ENCODE results near the gene ZP4. TPM values are rescaled to one million over a fixed set of nuclear protein-coding genes. Genes with fewer than 3 reads are reported as not detected.
A peak's percentile ranks its signal among the peaks of the same experiment; 100 is the strongest.

The ZP4 gene
- total and polyA plus RNA-seq, 5 donors from 2014 or later: not detected

DNA sequence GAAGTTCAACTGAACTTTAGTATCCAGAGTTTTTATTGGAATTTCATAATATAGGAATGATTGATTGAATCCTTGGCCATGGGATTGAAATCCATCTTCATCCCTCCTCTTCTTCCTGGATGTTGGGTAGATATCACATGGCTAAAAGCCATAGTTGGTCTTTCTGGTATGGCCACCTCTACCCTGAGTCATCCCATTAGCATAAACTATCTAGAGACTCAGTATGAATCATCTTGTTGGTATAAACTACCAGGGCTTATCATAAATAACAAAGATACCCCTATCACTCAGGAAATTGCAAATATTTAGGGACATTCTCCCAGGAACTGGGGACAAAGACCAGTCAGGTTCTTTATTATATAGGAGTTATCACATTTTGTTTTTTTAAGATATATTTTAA lies 21.2 kb upstream of the ZP4 start:
- ATAC-seq (ENCODE audit: low read depth in 2 of 2) (no peak), DNase-seq (no peak)
- Histone ChIP-seq H3K4me3 (ENCODE audit: low read depth, low read length) (no peak overlapping the region), H3K36me3 (ENCODE audit: control insufficient read depth, insufficient read depth, low read length) (no peaks in the 10 kb centered on the region), H3K27ac (ENCODE audit: insufficient read depth, low read length, poor library complexity, severe bottlenecking) (no peak overlapping the region), H3K27me3 (ENCODE audit: control insufficient read depth, insufficient read depth, low read length) (no peaks in the 10 kb centered on the region), H3K9me3 (ENCODE audit: control insufficient read depth in 2 of 2, low read length in 2 of 2) (no peaks in the 10 kb centered on the region), H3K4me1 (ENCODE audit: control insufficient read depth, insufficient read depth, low read length, poor library complexity, severe bottlenecking) (no peaks in the 10 kb centered on the region)
- Mint-ChIP-seq H3K4me1 (no peaks in the 10 kb centered on the region), H3K27ac (no peak overlapping the region), H3K36me3 (no peaks in the 10 kb centered on the region), H3K27me3 (no peaks in the 10 kb centered on the region), H3K4me3 (no peak overlapping the region), H3K9me3 (peaks cover 6 to 15% (median 10%) of the 10 kb centered on the region in 7 donors)

- H3K4me1 ChIP-seq (ENCODE audit: control insufficient read depth, insufficient read depth, low read length, poor library complexity, severe bottlenecking): no peaks in the 10 kb centered on the region
- Mint-ChIP-seq H3K27ac (no peak overlapping the region), H3K9me3 (peaks cover 7 to 11% (median 9%) of the 10 kb centered on the region in 7 donors), H3K27me3 (no peaks in the 10 kb centered on the region), H3K4me1 (no peaks in the 10 kb centered on the region), H3K4me3 (no peak overlapping the region), H3K36me3 (no peaks in the 10 kb centered on the region)
- ATAC-seq (ENCODE audit: low read depth in 2 of 2) (no peak), DNase-seq (no peak)
- no peaks in the 10 kb centered on the region for H3K36me3 ChIP-seq (ENCODE audit: control insufficient read depth, insufficient read depth, low read length)
- no peaks in the 10 kb centered on the region for H3K27me3 ChIP-seq (ENCODE audit: control insufficient read depth, insufficient read depth, low read length)
- H3K4me3 ChIP-seq (ENCODE audit: low read depth, low read length): no peak overlapping the region
- H3K27ac ChIP-seq (ENCODE audit: insufficient read depth, low read length, poor library complexity, severe bottlenecking): no peak overlapping the region
- H3K9me3 ChIP-seq (ENCODE audit: control insufficient read depth in 2 of 2, low read length in 2 of 2): no peaks in the 10 kb centered on the region
Measured at GRCh38 chr1:237910834-237911233, 20.1 kb upstream of the ZP4 start.

GRCh38 chr1:237903961-237904360 lies 13.2 kb upstream of the ZP4 start:
- Mint-ChIP-seq H3K27me3 (no peaks in the 10 kb centered on the region), H3K27ac (no peak overlapping the region), H3K4me1 (no peaks in the 10 kb centered on the region), H3K36me3 (peaks cover 3% of the 10 kb centered on the region), H3K9me3 (peaks cover 2 to 9% (median 6%) of the 10 kb centered on the region in 7 donors), H3K4me3 (no peak overlapping the region)
- H3K27me3 ChIP-seq (ENCODE audit: control insufficient read depth, insufficient read depth, low read length): no peaks in the 10 kb centered on the region
- no peak for DNase-seq
- H3K36me3 ChIP-seq (ENCODE audit: control insufficient read depth, insufficient read depth, low read length): no peaks in the 10 kb centered on the region
- H3K27ac ChIP-seq (ENCODE audit: insufficient read depth, low read length, poor library complexity, severe bottlenecking): no peak overlapping the region
- H3K9me3 ChIP-seq (ENCODE audit: control insufficient read depth in 2 of 2, low read length in 2 of 2): no peaks in the 10 kb centered on the region
- H3K4me3 ChIP-seq (ENCODE audit: low read depth, low read length): no peak overlapping the region
- H3K4me1 ChIP-seq (ENCODE audit: control insufficient read depth, insufficient read depth, low read length, poor library complexity, severe bottlenecking): no peaks in the 10 kb centered on the region
- no peak for ATAC-seq (ENCODE audit: low read depth in 2 of 2)

- no peaks in the 10 kb centered on the region for H3K27me3 ChIP-seq (ENCODE audit: control insufficient read depth, insufficient read depth, low read length)
- H3K4me1 Mint-ChIP-seq: no peaks in the 10 kb centered on the region
- H3K4me3 Mint-ChIP-seq: no peak overlapping the region
- DNase-seq (no peak), ATAC-seq (ENCODE audit: low read depth in 2 of 2) (no peak)
- H3K27me3 Mint-ChIP-seq: no peaks in the 10 kb centered on the region
- no peaks in the 10 kb centered on the region for H3K9me3 ChIP-seq (ENCODE audit: control insufficient read depth in 2 of 2, low read length in 2 of 2)
- H3K27ac Mint-ChIP-seq: no peak overlapping the region
- no peak overlapping the region for H3K27ac ChIP-seq (ENCODE audit: insufficient read depth, low read length, poor library complexity, severe bottlenecking)
- no peaks in the 10 kb centered on the region for H3K4me1 ChIP-seq (ENCODE audit: control insufficient read depth, insufficient read depth, low read length, poor library complexity, severe bottlenecking)
- no peak overlapping the region for H3K4me3 ChIP-seq (ENCODE audit: low read depth, low read length)
- H3K36me3 Mint-ChIP-seq: peaks cover 3% of the 10 kb centered on the region
- no peaks in the 10 kb centered on the region for H3K36me3 ChIP-seq (ENCODE audit: control insufficient read depth, insufficient read depth, low read length)
- peaks cover 0 to 7% (median 3%) of the 10 kb centered on the region in 7 donors for H3K9me3 Mint-ChIP-seq
Measured at GRCh38 chr1:237902960-237903743, 12.4 kb upstream of the ZP4 start.

DNA sequence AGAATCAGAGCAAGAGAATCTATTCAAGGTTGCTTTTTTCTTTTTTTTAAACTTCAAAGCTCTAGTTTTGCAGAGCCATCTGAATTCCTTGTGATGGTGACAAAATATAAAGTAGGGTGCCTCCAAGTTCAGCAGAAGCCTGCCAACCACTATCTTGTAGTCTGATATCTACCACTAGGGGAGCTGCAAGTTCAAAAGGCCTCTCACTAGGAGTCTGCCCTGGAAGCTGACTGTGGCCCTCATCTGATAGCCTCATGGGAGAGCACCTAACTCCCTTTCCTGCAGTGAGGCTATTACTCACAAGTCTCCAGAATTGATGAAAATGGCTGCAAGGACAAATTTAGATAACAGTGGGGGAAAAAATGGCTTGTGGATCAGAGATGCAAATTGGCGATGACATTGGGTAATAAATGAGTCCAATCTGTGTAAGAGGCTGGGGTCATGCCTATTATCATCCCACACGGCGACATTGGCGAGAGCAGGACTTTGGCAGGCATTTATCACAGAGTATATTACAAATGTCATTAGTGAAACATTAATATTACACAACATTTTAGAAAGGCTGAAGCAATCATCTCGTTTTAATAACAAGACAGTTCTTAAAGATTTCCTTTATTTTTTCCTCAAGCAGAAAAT lies 10.7 kb upstream of the ZP4 start:
- no peaks in the 10 kb centered on the region for H3K4me1 Mint-ChIP-seq
- peaks cover 3% of the 10 kb centered on the region for H3K36me3 Mint-ChIP-seq
- H3K4me1 ChIP-seq (ENCODE audit: control insufficient read depth, insufficient read depth, low read length, poor library complexity, severe bottlenecking): no peaks in the 10 kb centered on the region
- H3K4me3 Mint-ChIP-seq: no peak overlapping the region
- H3K9me3 Mint-ChIP-seq: peaks cover 0 to 7% (median 3%) of the 10 kb centered on the region in 7 donors
- no peak overlapping the region for H3K27ac ChIP-seq (ENCODE audit: insufficient read depth, low read length, poor library complexity, severe bottlenecking)
- no peaks in the 10 kb centered on the region for H3K9me3 ChIP-seq (ENCODE audit: control insufficient read depth in 2 of 2, low read length in 2 of 2)
- H3K27me3 ChIP-seq (ENCODE audit: control insufficient read depth, insufficient read depth, low read length): no peaks in the 10 kb centered on the region
- ATAC-seq (ENCODE audit: low read depth in 2 of 2): no peak
- H3K27ac Mint-ChIP-seq: peak overlapping the region in 1 of 3 donors; percentile 83
- H3K27me3 Mint-ChIP-seq: no peaks in the 10 kb centered on the region
- H3K36me3 ChIP-seq (ENCODE audit: control insufficient read depth, insufficient read depth, low read length): no peaks in the 10 kb centered on the region
- H3K4me3 ChIP-seq (ENCODE audit: low read depth, low read length): no peak overlapping the region
- no peak for DNase-seq

GRCh38 chr1:237895630-237896029 lies 4.9 kb upstream of the ZP4 start:
- Histone ChIP-seq H3K27ac (ENCODE audit: insufficient read depth, low read length, poor library complexity, severe bottlenecking) (no peak overlapping the region), H3K9me3 (ENCODE audit: control insufficient read depth in 2 of 2, low read length in 2 of 2) (no peaks in the 10 kb centered on the region), H3K27me3 (ENCODE audit: control insufficient read depth, insufficient read depth, low read length) (no peaks in the 10 kb centered on the region), H3K4me1 (ENCODE audit: control insufficient read depth, insufficient read depth, low read length, poor library complexity, severe bottlenecking) (no peaks in the 10 kb centered on the region), H3K4me3 (ENCODE audit: low read depth, low read length) (no peak overlapping the region), H3K36me3 (ENCODE audit: control insufficient read depth, insufficient read depth, low read length) (no peaks in the 10 kb centered on the region)
- Mint-ChIP-seq H3K4me1 (no peaks in the 10 kb centered on the region), H3K36me3 (no peaks in the 10 kb centered on the region), H3K27ac (no peak overlapping the region), H3K4me3 (no peak overlapping the region), H3K27me3 (no peaks in the 10 kb centered on the region), H3K9me3 (peaks cover 0 to 5% (median under 1%) of the 10 kb centered on the region in 7 donors)
- ATAC-seq (ENCODE audit: low read depth in 2 of 2) (no peak), DNase-seq (no peak)

- Mint-ChIP-seq H3K27ac (no peak overlapping the region), H3K9me3 (peaks cover 0 to 5% (median 3%) of the 10 kb centered on the region in 7 donors), H3K4me1 (no peaks in the 10 kb centered on the region), H3K36me3 (no peaks in the 10 kb centered on the region), H3K27me3 (no peaks in the 10 kb centered on the region), H3K4me3 (no peak overlapping the region)
- Histone ChIP-seq H3K4me1 (ENCODE audit: control insufficient read depth, insufficient read depth, low read length, poor library complexity, severe bottlenecking) (no peaks in the 10 kb centered on the region), H3K27me3 (ENCODE audit: control insufficient read depth, insufficient read depth, low read length) (no peaks in the 10 kb centered on the region), H3K36me3 (ENCODE audit: control insufficient read depth, insufficient read depth, low read length) (no peaks in the 10 kb centered on the region), H3K27ac (ENCODE audit: insufficient read depth, low read length, poor library complexity, severe bottlenecking) (no peak overlapping the region), H3K9me3 (ENCODE audit: control insufficient read depth in 2 of 2, low read length in 2 of 2) (no peaks in the 10 kb centered on the region), H3K4me3 (ENCODE audit: low read depth, low read length) (no peak overlapping the region)
- ATAC-seq (ENCODE audit: low read depth in 2 of 2) (no peak), DNase-seq (no peak)
Measured at GRCh38 chr1:237894131-237894530, 3.4 kb upstream of the ZP4 start.

DNA sequence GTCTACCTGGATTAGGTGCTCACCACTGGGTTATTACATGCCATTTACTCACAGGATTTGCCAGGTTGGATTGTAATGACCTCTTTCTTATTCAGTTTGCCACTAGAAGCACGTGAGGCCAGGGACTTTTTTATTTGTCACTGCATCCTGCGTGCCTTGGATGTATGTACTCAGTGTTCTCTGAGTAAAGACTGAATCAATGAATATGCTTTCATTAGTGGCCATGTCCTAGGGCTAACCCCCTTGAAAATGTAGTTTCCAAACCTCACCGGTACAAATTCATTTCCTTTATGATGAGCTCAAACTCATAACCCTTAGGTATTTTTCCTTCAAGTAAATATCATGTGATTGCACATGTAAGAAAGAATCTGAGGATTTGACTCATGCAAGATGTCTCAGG lies 1.3 kb upstream of the ZP4 start:
- Histone ChIP-seq H3K4me3 (ENCODE audit: low read depth, low read length) (no peak overlapping the region), H3K9me3 (ENCODE audit: control insufficient read depth in 2 of 2, low read length in 2 of 2) (no peaks in the 10 kb centered on the region), H3K27ac (ENCODE audit: insufficient read depth, low read length, poor library complexity, severe bottlenecking) (no peak overlapping the region), H3K27me3 (ENCODE audit: control insufficient read depth, insufficient read depth, low read length) (no peaks in the 10 kb centered on the region), H3K36me3 (ENCODE audit: control insufficient read depth, insufficient read depth, low read length) (no peaks in the 10 kb centered on the region), H3K4me1 (ENCODE audit: control insufficient read depth, insufficient read depth, low read length, poor library complexity, severe bottlenecking) (no peaks in the 10 kb centered on the region)
- no peaks in the 10 kb centered on the region for H3K36me3 Mint-ChIP-seq
- H3K4me1 Mint-ChIP-seq: no peaks in the 10 kb centered on the region
- H3K27me3 Mint-ChIP-seq: no peaks in the 10 kb centered on the region
- no peak overlapping the region for H3K27ac Mint-ChIP-seq
- peaks cover 0 to 4% (median 1%) of the 10 kb centered on the region in 7 donors for H3K9me3 Mint-ChIP-seq
- H3K4me3 Mint-ChIP-seq: no peak overlapping the region
- ATAC-seq (ENCODE audit: low read depth in 2 of 2) (no peak), DNase-seq (no peak)

Measured in CD4-positive, CD25-positive, alpha-beta regulatory T cell (primary cell).